Central memory CD8-positive, alpha-beta T cell (primary cell): ENCODE data around the gene CCDC175.

ENCODE experiments used
- ATAC-seq: fragments of 150-1000 bp; cut with Tn5 transposase; replicated peaks from 2 replicates; pipeline ENCODE4 v1.10.0; 2022; ENCODE audit warnings: mild to moderate bottlenecking, moderate FRiP score, moderate number of reproducible peaks; ENCODE audit not compliant: poor library complexity, severe bottlenecking; ENCODE audit errors: extremely low read depth
- DNase-seq, 2 donors: peaks; one replicate each; pipeline ENCODE4 v3.0.0; 2021; ENCODE audit warnings: low spot score in 2 of 2
- H3K27ac Mint-ChIP-seq: one replicate; pipeline ENCODE4 v1.8.0; 2022; ENCODE audit warnings: low read depth, mild to moderate bottlenecking, moderate library complexity, mixed read lengths
- H3K27me3 Mint-ChIP-seq: one replicate; pipeline ENCODE4 v1.8.0; 2022; ENCODE audit warnings: mixed read lengths
- H3K36me3 Mint-ChIP-seq: one replicate; pipeline ENCODE4 v1.8.0; 2022; ENCODE audit warnings: mild to moderate bottlenecking, moderate library complexity, mixed read lengths; ENCODE audit not compliant: insufficient read depth
- H3K4me1 Mint-ChIP-seq: one replicate; pipeline ENCODE4 v1.8.0; 2022; ENCODE audit warnings: mixed read lengths
- H3K4me3 Mint-ChIP-seq: one replicate; pipeline ENCODE4 v1.8.0; 2022; ENCODE audit warnings: mild to moderate bottlenecking, moderate library complexity, mixed read lengths
- H3K9me3 Mint-ChIP-seq: one replicate; pipeline ENCODE4 v1.8.0; 2022; ENCODE audit warnings: mixed read lengths

The CCDC175 gene

GRCh38 chr14:59576332-59577294 lies at the start of gene CCDC175:
CCDC175 (minus strand) TSS chr14:59576812; CDS start chr14:59576775, 37 bp downstream.
- Mint-ChIP-seq H3K4me1 (peaks cover 13% of the 10 kb centered on the region), H3K9me3 (no peaks in the 10 kb centered on the region), H3K27ac (peak within 1 kb of the TSS; percentile 58), H3K4me3 (peak within 1 kb of the TSS; percentile 75), H3K36me3 (peaks cover 3% of the 10 kb centered on the region), H3K27me3 (peaks cover 25% of the 10 kb centered on the region)
- peak; percentile 91 for ATAC-seq
- DNase-seq: peak; percentile 54 to 59

GRCh38 chr14:59622631-59623030 lies 46.0 kb upstream of the CCDC175 start:
- no peaks in the 10 kb centered on the region for H3K4me1 Mint-ChIP-seq
- H3K9me3 Mint-ChIP-seq: no peaks in the 10 kb centered on the region
- no peak overlapping the region for H3K27ac Mint-ChIP-seq
- H3K4me3 Mint-ChIP-seq: no peak overlapping the region
- DNase-seq (no peak), ATAC-seq (no peak)
- H3K36me3 Mint-ChIP-seq: no peaks in the 10 kb centered on the region
- peaks cover 35% of the 10 kb centered on the region for H3K27me3 Mint-ChIP-seq

- DNase-seq: no peak
- Mint-ChIP-seq H3K9me3 (no peaks in the 10 kb centered on the region), H3K36me3 (no peaks in the 10 kb centered on the region), H3K4me3 (no peak overlapping the region), H3K27ac (no peak overlapping the region), H3K27me3 (peaks cover 40% of the 10 kb centered on the region), H3K4me1 (no peaks in the 10 kb centered on the region)
- no peak for ATAC-seq
These were observed 42.4 kb upstream of the CCDC175 start for GRCh38 chr14:59619061-59619460.

GRCh38 chr14:59601056-59601455 lies 24.4 kb upstream of the CCDC175 start:
- Mint-ChIP-seq H3K9me3 (no peaks in the 10 kb centered on the region), H3K4me3 (no peak overlapping the region), H3K27me3 (peaks cover 32% of the 10 kb centered on the region), H3K27ac (no peak overlapping the region), H3K4me1 (no peaks in the 10 kb centered on the region), H3K36me3 (no peaks in the 10 kb centered on the region)
- DNase-seq: no peak
- ATAC-seq: no peak

GRCh38 chr14:59600211-59600945 lies 23.8 kb upstream of the CCDC175 start:
- ATAC-seq (no peak), DNase-seq (no peak)
- H3K4me3 Mint-ChIP-seq: no peak overlapping the region
- H3K27ac Mint-ChIP-seq: no peak overlapping the region
- peaks cover 32% of the 10 kb centered on the region for H3K27me3 Mint-ChIP-seq
- H3K4me1 Mint-ChIP-seq: no peaks in the 10 kb centered on the region
- no peaks in the 10 kb centered on the region for H3K9me3 Mint-ChIP-seq
- no peaks in the 10 kb centered on the region for H3K36me3 Mint-ChIP-seq

GRCh38 chr14:59595071-59595470 lies 18.5 kb upstream of the CCDC175 start:
- Mint-ChIP-seq H3K4me3 (no peak overlapping the region), H3K27ac (no peak overlapping the region), H3K9me3 (no peaks in the 10 kb centered on the region), H3K4me1 (no peaks in the 10 kb centered on the region), H3K27me3 (peaks cover 23% of the 10 kb centered on the region), H3K36me3 (no peaks in the 10 kb centered on the region)
- ATAC-seq (no peak), DNase-seq (no peak)

GRCh38 chr14:59591641-59592370 lies 15.2 kb upstream of the CCDC175 start:
- no peaks in the 10 kb centered on the region for H3K9me3 Mint-ChIP-seq
- ATAC-seq (no peak), DNase-seq (no peak)
- H3K4me3 Mint-ChIP-seq: no peak overlapping the region
- H3K27ac Mint-ChIP-seq: no peak overlapping the region
- H3K27me3 Mint-ChIP-seq: peaks cover 6% of the 10 kb centered on the region
- no peaks in the 10 kb centered on the region for H3K4me1 Mint-ChIP-seq
- no peaks in the 10 kb centered on the region for H3K36me3 Mint-ChIP-seq

GRCh38 chr14:59588101-59588500 lies 11.5 kb upstream of the CCDC175 start:
- H3K4me3 Mint-ChIP-seq: no peak overlapping the region

GRCh38 chr14:59585891-59586554 lies 9.4 kb upstream of the CCDC175 start:
- no peak for DNase-seq
- H3K9me3 Mint-ChIP-seq: no peaks in the 10 kb centered on the region

More at GRCh38 chr14:59588101-59588500, 11.5 kb upstream of the CCDC175 start:
- Mint-ChIP-seq H3K36me3 (no peaks in the 10 kb centered on the region), H3K4me1 (peaks cover 5% of the 10 kb centered on the region), H3K27ac (no peak overlapping the region), H3K27me3 (no peaks in the 10 kb centered on the region), H3K9me3 (no peaks in the 10 kb centered on the region)
- ATAC-seq (no peak), DNase-seq (no peak)

GRCh38 chr14:59583755-59584154 lies 7.1 kb upstream of the CCDC175 start:
- no peak for ATAC-seq
- H3K4me1 Mint-ChIP-seq: peaks cover 5% of the 10 kb centered on the region
- DNase-seq: no peak
- H3K36me3 Mint-ChIP-seq: no peaks in the 10 kb centered on the region
- no peaks in the 10 kb centered on the region for H3K27me3 Mint-ChIP-seq
- no peak overlapping the region for H3K27ac Mint-ChIP-seq
- H3K4me3 Mint-ChIP-seq: no peak overlapping the region
- no peaks in the 10 kb centered on the region for H3K9me3 Mint-ChIP-seq

More at GRCh38 chr14:59585891-59586554, 9.4 kb upstream of the CCDC175 start:
- no peak overlapping the region for H3K27ac Mint-ChIP-seq
- H3K4me3 Mint-ChIP-seq: no peak overlapping the region
- peaks cover 5% of the 10 kb centered on the region for H3K4me1 Mint-ChIP-seq
- H3K36me3 Mint-ChIP-seq: no peaks in the 10 kb centered on the region
- no peaks in the 10 kb centered on the region for H3K27me3 Mint-ChIP-seq
- ATAC-seq: no peak

GRCh38 chr14:59582845-59583509 lies 6.4 kb upstream of the CCDC175 start:
- H3K9me3 Mint-ChIP-seq: no peaks in the 10 kb centered on the region
- no peak overlapping the region for H3K27ac Mint-ChIP-seq
- peaks cover 5% of the 10 kb centered on the region for H3K4me1 Mint-ChIP-seq
- DNase-seq (no peak), ATAC-seq (no peak)
- H3K27me3 Mint-ChIP-seq: peaks cover 7% of the 10 kb centered on the region
- H3K4me3 Mint-ChIP-seq: no peak overlapping the region
- H3K36me3 Mint-ChIP-seq: no peaks in the 10 kb centered on the region
